UCSD-AML1 (cell line): ENCODE measurements around the gene HOXC13.
A peak's percentile ranks its signal among the peaks of the same experiment; 100 is the strongest.

Experiments
- DNase-seq: peaks from one replicate; lab custom pipeline; 2025; ENCODE audit not compliant: unreplicated experiment; lab: John Stamatoyannopoulos, UW

HOXC13 gene

DNA sequence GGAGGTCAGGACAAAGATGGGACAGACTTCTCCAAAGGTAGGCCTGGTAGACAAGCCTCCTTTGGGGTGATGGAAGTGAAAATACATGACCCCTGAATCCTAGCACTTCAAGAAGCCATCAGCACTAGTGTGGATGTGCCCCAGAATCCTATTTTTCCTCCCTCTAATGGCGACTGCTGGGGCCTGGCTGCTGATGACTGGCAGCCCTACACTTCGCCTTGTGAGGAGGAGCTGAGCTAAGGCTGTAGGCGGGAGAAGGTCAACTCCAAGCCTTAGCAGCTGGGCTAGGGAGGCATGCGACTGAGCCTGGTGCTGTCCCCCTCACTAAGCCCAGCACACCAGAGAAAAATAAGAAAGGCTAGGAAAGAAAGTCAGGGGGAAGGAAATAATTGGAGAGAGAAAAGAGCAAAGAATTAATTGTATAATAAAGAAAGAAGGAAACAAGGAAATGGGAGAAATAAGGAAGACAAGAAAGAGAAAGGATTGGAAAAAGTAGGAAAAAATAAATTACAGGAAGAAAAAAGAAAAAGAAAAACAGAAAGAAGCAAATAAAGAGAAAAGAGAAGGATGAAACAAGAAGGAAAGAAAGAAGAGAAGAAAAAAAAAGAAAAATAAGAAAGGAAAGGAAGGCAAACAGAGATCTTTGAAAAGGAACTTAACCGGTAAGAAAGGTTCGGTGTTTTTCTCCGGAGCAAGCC, 41.6 kb downstream of the HOXC13 start:
- DNase-seq, result no peak

DNA sequence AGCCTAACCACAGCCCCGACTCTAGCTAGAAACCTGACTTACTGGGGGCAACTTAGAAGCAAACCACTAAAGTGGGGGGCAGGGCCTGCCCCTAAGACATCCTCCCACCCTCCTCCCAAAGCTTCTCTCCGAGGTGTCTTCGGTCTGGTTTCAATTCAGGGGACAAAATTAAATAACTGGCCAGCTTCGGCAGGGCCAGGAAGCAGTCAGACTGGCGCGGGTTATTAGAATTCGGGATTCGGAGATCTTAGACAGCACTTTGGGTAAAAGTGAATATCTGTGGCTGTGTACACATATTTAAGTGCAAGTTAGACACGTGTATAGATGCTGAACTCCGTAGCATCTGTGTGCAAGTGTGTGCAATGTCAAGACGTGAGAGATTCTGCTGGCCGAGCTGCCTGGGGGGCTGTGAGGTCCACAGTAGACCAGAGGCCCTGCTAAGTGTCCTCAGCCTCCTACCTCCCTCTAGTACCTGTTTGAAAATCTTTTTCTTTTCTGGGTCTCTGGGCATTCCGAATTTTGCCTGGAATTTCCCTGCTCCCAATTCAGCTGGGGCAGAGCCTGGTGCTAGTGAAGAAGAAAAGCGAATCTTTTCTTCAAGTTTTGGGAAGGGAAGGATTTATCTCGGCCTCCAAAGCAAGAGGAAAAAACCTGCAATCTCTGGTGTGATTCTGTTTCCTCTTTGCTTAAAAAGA, 42.3 kb downstream of the HOXC13 start:
- DNase-seq, result no peak

- no peak for DNase-seq
Observed at GRCh38 chr12:53981634-53982565, 43.3 kb downstream of the HOXC13 start.

DNA sequence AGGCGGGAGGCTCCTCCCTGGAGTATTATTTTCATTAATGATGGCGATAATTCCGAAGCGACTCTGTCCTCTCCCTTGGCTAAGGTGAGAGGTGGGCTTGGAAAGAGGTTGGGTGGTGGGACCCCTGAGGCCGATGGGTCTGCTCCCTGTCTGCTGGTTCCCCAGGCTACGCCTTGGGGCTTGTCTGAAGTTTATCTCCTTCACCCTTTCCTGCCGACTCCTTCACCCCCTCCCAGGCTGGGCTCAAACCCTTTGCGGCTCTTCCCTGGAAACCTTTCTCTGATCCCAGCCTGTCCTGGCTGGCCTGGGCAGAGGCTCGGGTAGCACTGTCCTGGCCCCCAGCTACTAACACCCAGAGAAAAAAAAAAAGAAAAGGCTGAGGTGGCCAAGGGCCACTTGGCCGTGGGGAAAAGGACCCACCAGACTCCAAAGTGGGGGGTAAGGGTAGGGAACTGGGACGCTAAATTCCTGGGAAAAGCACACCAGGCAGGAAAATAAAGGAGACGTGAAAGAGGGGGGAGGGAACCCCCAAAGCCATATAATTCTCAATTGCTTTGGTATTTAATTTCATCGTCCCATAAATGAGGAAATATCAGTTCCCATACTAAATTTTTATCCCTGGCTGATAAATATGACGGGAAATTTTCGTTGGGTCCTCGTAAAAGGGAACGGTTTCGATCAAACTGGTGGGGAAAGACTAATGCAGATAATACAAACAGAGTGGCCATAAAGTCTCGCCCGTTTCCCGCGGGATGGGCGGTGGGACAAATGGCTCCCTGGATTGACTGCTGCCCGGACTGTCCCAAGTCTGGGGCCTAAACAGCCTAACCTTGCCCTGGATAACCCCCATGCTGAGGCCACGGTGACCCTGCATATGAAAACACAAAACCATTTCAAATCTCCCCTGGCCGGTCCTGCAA, 44.3 kb downstream of the HOXC13 start:
- no peak for DNase-seq

- peak; percentile 42 for DNase-seq
Observed at GRCh38 chr12:53983568-53983949, 44.9 kb downstream of the HOXC13 start.

- no peak for DNase-seq
Observed at GRCh38 chr12:53983950-53984572, 45.4 kb downstream of the HOXC13 start.

DNA sequence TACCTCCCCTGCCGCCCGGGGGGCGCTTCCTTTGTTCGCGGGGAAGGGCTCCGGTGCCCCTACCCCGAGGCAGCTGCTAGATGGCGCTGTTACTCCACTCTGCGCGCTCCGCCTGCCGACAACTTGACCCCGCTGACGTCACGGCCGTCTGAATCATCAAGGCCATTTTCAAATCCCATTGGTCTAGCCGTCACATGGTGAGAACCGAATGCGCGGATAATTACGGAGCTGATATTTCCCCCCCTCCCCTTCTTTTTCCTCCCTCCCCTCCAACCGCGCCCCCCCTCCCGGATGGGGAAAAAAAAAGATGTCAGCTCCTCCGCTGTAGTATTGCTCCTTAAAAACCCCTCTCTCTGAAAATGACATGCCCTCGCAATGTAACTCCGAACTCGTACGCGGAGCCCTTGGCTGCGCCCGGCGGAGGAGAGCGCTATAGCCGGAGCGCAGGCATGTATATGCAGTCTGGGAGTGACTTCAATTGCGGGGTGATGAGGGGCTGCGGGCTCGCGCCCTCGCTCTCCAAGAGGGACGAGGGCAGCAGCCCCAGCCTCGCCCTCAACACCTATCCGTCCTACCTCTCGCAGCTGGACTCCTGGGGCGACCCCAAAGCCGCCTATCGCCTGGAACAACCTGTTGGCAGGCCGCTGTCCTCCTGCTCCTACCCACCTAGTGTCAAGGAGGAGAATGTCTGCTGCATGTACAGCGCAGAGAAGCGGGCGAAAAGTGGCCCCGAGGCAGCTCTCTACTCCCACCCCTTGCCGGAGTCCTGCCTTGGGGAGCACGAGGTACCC, 46.5 kb downstream of the HOXC13 start, which contains the start of gene HOXC10:
Gene HOXC10 (plus strand): TSS at position 246 of the 791 bp plus-strand sequence. CDS start 114 bp downstream, at position 360.
- peak; percentile 84 for DNase-seq

GRCh38 chr12:53985692-53985993, 47.0 kb downstream of the HOXC13 start:
- DNase-seq, result no peak

GRCh38 chr12:53985994-53986685, 47.5 kb downstream of the HOXC13 start:
- DNase-seq, result no peak

- no peak for DNase-seq
Observed at GRCh38 chr12:53986686-53987483, 48.3 kb downstream of the HOXC13 start.

DNA sequence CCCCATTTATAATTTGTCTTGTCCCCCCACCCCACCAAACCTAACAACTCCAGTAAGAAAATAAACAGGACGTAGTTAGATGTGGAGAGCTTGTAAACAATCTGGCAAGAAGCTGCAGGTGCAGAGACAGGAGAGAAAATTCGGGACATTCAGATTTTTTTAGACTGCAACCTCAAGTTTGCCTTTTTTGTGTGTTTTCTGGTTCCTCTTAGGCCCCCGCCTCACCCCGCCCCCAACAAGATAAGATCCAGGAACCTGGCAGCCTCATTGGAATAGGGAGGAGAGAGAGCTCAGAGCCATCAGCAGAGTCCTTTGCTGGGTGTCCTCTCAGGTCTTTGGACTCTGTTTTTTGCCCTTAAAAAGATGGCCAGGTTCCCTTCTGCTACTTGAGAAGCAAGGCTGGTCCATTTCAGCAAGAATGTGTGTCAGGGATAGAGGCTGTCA, 49.2 kb downstream of the HOXC13 start:
- DNase-seq, result no peak

- DNase-seq, result peak; percentile 50
Observed at GRCh38 chr12:53988541-53989226, 50.1 kb downstream of the HOXC13 start.

GRCh38 chr12:53989227-53990113, 50.8 kb downstream of the HOXC13 start:
- no peak for DNase-seq

DNA sequence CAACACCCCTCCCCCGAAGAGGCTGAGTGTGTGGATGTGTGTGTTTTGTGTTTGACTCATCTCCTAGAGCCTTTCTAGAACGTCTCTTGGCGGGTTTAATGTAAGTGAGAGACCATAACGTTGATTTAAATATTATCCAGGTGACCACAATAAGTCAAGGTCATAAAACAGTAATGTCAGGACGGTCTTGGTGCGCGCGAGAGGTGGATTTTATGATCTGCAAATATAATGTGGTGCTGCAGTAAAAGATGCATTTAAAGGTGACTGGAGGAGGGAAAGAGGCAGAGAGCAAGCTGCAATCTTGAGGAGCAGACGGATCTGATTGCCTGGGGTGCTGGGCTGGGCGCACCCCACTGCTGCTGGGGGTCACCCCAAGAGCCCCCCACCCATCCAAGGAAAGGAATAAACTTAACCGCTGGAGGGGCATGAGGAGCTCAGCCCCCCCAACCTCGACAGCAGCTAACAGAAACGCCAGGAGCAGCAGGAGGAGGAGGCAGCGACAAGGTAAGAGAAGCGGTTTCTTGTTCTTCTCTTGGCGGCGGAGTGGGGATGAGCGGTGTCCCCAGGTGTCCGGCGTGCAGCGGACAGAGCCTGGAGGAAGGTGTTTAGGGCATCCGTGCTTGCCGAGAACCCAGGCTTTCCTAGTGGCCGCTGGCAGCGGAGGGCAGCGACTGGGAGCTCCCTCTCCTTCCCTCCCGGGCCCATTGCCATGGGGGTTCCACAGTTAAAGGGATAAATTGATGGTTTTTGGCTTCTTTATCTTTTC, 51.9 kb downstream of the HOXC13 start:
- DNase-seq, result no peak

GRCh38 chr12:53991077-53991460, 52.4 kb downstream of the HOXC13 start:
- no peak for DNase-seq
